ENCODE measurements around the gene MYO7A. TPM values are rescaled to one million over a fixed set of nuclear protein-coding genes. Genes with fewer than 3 reads are reported as not detected.

The MYO7A gene
- total RNA-seq, 2 donors from 2014 or later = 15.2 to 22.7 TPM

- no peaks in the 10 kb centered on the region for H3K9me3 ChIP-seq
- no peak overlapping the region for H3K4me3 ChIP-seq
- DNase-seq (ENCODE audit: low spot score) = peak; percentile 1
- TF ChIP-seq CTCF (IDR thresholded peaks at IDR 0.05) = no peak
- no peak overlapping the region for H3K27ac ChIP-seq
- peaks cover 3 to 9% of the 10 kb centered on the region in 2 donors for H3K4me1 ChIP-seq (ENCODE audit: control insufficient read depth in 1 of 2, low read depth in 2 of 2)
- no peak for ATAC-seq (ENCODE audit: insufficient number of reproducible peaks, low FRiP score, low read depth)
- H3K27me3 ChIP-seq (replicated peaks; ENCODE audit: insufficient read depth) = no peaks in the 10 kb centered on the region
- H3K36me3 ChIP-seq = no peaks in the 10 kb centered on the region
Measured at GRCh38 chr11:77081976-77082836, 45.8 kb upstream of the MYO7A start.

- peaks cover 3 to 9% of the 10 kb centered on the region in 2 donors for H3K4me1 ChIP-seq (ENCODE audit: control insufficient read depth in 1 of 2, low read depth in 2 of 2)
- H3K27ac ChIP-seq = no peak overlapping the region
- peak overlapping the region; percentile 18 for H3K4me3 ChIP-seq
- no peaks in the 10 kb centered on the region for H3K27me3 ChIP-seq (replicated peaks; ENCODE audit: insufficient read depth)
- H3K9me3 ChIP-seq = no peaks in the 10 kb centered on the region
- ATAC-seq (ENCODE audit: insufficient number of reproducible peaks, low FRiP score, low read depth) = no peak
- H3K36me3 ChIP-seq = no peaks in the 10 kb centered on the region
- no peak for DNase-seq (ENCODE audit: low spot score)
- no peak for TF ChIP-seq CTCF (IDR thresholded peaks at IDR 0.05)
Measured at GRCh38 chr11:77082838-77083565, 45.0 kb upstream of the MYO7A start.

- DNase-seq (ENCODE audit: low spot score) (no peak), ATAC-seq (ENCODE audit: insufficient number of reproducible peaks, low FRiP score, low read depth) (no peak)
- no peak overlapping the region for H3K27ac ChIP-seq
- no peaks in the 10 kb centered on the region for H3K27me3 ChIP-seq (replicated peaks; ENCODE audit: insufficient read depth)
- no peak overlapping the region for H3K4me3 ChIP-seq
- H3K36me3 ChIP-seq = no peaks in the 10 kb centered on the region
- peaks cover 3 to 9% of the 10 kb centered on the region in 2 donors for H3K4me1 ChIP-seq (ENCODE audit: control insufficient read depth in 1 of 2, low read depth in 2 of 2)
- TF ChIP-seq CTCF (IDR thresholded peaks at IDR 0.05) = no peak
- H3K9me3 ChIP-seq = no peaks in the 10 kb centered on the region
Measured at GRCh38 chr11:77083566-77084245, 44.3 kb upstream of the MYO7A start.

GRCh38 chr11:77084581-77085191 is 43.4 kb upstream of the MYO7A start:
- ATAC-seq (ENCODE audit: insufficient number of reproducible peaks, low FRiP score, low read depth) = no peak
- no peaks in the 10 kb centered on the region for H3K27me3 ChIP-seq (replicated peaks; ENCODE audit: insufficient read depth)
- H3K9me3 ChIP-seq = no peaks in the 10 kb centered on the region
- DNase-seq (ENCODE audit: low spot score) = no peak
- no peaks in the 10 kb centered on the region for H3K36me3 ChIP-seq
- H3K27ac ChIP-seq = no peak overlapping the region
- H3K4me1 ChIP-seq (ENCODE audit: control insufficient read depth in 1 of 2, low read depth in 2 of 2) = peaks cover 3 to 9% of the 10 kb centered on the region in 2 donors
- no peak for TF ChIP-seq CTCF (IDR thresholded peaks at IDR 0.05)
- no peak overlapping the region for H3K4me3 ChIP-seq

Measured in thoracic aorta (tissue), 2 donors.